Thymus (tissue), 11 donors: ENCODE data around the gene ABHD8. TPM values are rescaled to one million over a fixed set of nuclear protein-coding genes. Genes with fewer than 3 reads are reported as not detected.

Experiments used
- DNase-seq, 9 donors: peaks; one replicate each; pipeline ENCODE4 v3.0.0-alpha.2; 2013; ENCODE audit warnings: low spot score in 9 of 9, low read depth in 6 of 9, missing footprints in 1 of 9
- H3K27ac ChIP-seq, 2 donors: one replicate each; pipeline ENCODE4 v1.5.1; 2013; ENCODE audit warnings: control low read depth in 1 of 2, low read depth in 1 of 2, low read length in 1 of 2, mild to moderate bottlenecking in 1 of 2, moderate library complexity in 1 of 2
- H3K27me3 ChIP-seq, 2 donors: one replicate each; pipeline ENCODE4 v1.5.1; 2013; ENCODE audit warnings: low read length in 1 of 2; ENCODE audit not compliant: control insufficient read depth in 2 of 2, insufficient read depth in 1 of 2
- H3K36me3 ChIP-seq, 2 donors: one replicate each; pipeline ENCODE4 v1.5.1; 2013; ENCODE audit warnings: low read length in 1 of 2, mild to moderate bottlenecking in 1 of 2, moderate library complexity in 1 of 2; ENCODE audit not compliant: control insufficient read depth in 2 of 2, insufficient read depth in 2 of 2
- H3K4me1 ChIP-seq, 2 donors: one replicate each; pipeline ENCODE4 v1.5.1; 2013; ENCODE audit warnings: low read length in 2 of 2; ENCODE audit not compliant: control insufficient read depth in 2 of 2, insufficient read depth in 2 of 2
- H3K4me3 ChIP-seq, 2 donors: one replicate each; pipeline ENCODE4 v1.5.1; 2013; ENCODE audit warnings: low read length in 2 of 2, control low read depth in 1 of 2, mild to moderate bottlenecking in 1 of 2
- H3K9me3 ChIP-seq, 2 donors: one replicate each; pipeline ENCODE4 v1.5.1; 2013; ENCODE audit warnings: low read length in 1 of 2, mild to moderate bottlenecking in 1 of 2; ENCODE audit not compliant: control insufficient read depth in 2 of 2, insufficient read depth in 1 of 2
- WGBS: extraction: QIAGEN DNeasy Blood & Tissue Kit; methylation state at CpG from one replicate; pipeline ENCODE4 v1.1.7; 2013; 5-methylcytosine and 5-hydroxymethylcytosine counted together
- polyA plus RNA-seq: library from polyadenylated mRNA; stranded (reverse); fragments of 200-250 nt; gene quantifications from one replicate; pipeline ENCODE4 v1.2.3, GENCODE V29; 2013
- total RNA-seq: library from RNA; stranded (reverse); fragments of 120-200 nt; gene quantifications from one replicate; pipeline ENCODE4 v1.2.4, GENCODE V29; 2013
- donor health status: healthy.

The ABHD8 gene
- total and polyA plus RNA-seq, 2 donors = 9.7 to 10.3 TPM

DNA sequence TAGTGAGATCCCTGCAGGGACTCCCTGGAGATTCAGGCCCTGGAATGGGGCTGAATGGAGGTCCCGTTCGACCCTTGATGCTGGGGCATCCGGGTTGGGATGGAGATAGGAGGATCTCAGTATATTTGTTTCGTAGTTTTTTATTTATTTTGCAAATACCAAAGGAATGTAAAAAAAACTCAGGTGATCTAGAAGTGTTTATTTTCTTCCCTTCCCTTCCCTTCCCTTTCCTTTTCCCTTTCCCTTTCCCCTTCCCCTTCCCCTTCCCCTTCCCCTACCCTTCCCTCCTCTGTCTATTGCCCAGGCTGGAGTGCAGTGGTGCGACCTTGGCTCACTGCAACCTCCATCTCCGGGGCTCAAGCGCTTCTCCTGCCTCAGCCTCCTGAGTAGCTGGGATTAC, 38.6 kb upstream of the ABHD8 start:
- H3K36me3 ChIP-seq = peaks cover 4 to 21% of the 10 kb centered on the region in 2 donors
- over 99% methylated on average over 7 of the region's 7 CpGs for WGBS
- DNase-seq = no peak
- H3K27me3 ChIP-seq = no peaks in the 10 kb centered on the region
- no peak overlapping the region for H3K4me3 ChIP-seq
- H3K9me3 ChIP-seq = no peaks in the 10 kb centered on the region
- peaks cover 2 to 15% of the 10 kb centered on the region in 2 donors for H3K4me1 ChIP-seq
- H3K27ac ChIP-seq = no peak overlapping the region

DNA sequence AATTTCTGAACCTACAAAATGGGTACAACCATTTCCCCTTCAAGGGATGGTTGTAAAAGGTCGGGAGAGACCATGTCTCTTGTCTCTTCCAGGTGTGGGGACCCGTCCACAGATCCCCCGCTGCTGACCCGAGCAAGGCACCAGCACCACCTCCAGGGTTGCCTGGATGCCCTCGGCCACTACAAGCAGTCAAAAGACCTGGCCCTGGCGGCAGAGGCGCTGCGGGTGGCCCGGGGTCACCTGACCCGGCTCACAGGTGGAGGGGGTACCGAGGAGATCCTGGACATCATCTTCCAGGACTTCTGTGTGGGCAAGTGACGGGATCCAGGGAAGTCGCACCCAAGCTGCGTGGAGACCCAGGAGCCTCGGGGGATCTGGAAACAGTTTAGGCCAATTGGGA, 38.2 kb upstream of the ABHD8 start:
- H3K4me3 ChIP-seq = no peak overlapping the region
- WGBS = 97% methylated on average over 15 of the region's 15 CpGs
- no peak for DNase-seq

DNA sequence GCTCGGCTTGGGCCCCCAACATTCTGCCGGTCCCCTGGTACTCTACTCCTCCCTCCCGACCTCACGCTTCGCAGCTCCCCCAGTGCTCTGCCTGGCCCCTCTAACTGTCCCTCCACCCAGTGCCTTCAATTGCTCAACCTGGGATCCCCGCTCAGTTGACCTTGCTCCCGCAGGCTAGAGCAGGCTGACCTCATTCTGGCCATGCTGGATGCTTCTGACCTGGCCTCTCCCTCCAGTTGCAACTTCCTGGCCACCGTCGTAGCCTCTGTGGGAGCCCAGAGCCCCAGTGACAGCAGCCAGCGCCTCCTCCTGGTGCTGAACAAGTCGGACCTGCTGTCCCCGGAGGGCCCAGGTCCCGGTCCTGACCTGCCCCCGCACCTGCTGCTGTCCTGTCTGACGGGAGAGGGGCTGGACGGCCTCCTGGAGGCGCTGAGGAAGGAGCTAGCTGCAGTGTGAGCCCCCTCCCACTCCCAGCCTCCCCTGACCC, 37.7 kb upstream of the ABHD8 start:
- peaks cover 2 to 20% of the 10 kb centered on the region in 2 donors for H3K4me1 ChIP-seq
- H3K36me3 ChIP-seq = peaks cover 4 to 21% of the 10 kb centered on the region in 2 donors
- H3K27ac ChIP-seq = no peak overlapping the region
- no peaks in the 10 kb centered on the region for H3K9me3 ChIP-seq
- 95% methylated on average over 17 of the region's 17 CpGs for WGBS
- no peak for DNase-seq
- H3K27me3 ChIP-seq = no peaks in the 10 kb centered on the region
- no peak overlapping the region for H3K4me3 ChIP-seq

More for the DNA sequence above, 38.2 kb upstream of the ABHD8 start:
- peaks cover 2 to 18% of the 10 kb centered on the region in 2 donors for H3K4me1 ChIP-seq
- peaks cover 4 to 21% of the 10 kb centered on the region in 2 donors for H3K36me3 ChIP-seq
- no peak overlapping the region for H3K27ac ChIP-seq
- H3K9me3 ChIP-seq = no peaks in the 10 kb centered on the region
- H3K27me3 ChIP-seq = no peaks in the 10 kb centered on the region

DNA sequence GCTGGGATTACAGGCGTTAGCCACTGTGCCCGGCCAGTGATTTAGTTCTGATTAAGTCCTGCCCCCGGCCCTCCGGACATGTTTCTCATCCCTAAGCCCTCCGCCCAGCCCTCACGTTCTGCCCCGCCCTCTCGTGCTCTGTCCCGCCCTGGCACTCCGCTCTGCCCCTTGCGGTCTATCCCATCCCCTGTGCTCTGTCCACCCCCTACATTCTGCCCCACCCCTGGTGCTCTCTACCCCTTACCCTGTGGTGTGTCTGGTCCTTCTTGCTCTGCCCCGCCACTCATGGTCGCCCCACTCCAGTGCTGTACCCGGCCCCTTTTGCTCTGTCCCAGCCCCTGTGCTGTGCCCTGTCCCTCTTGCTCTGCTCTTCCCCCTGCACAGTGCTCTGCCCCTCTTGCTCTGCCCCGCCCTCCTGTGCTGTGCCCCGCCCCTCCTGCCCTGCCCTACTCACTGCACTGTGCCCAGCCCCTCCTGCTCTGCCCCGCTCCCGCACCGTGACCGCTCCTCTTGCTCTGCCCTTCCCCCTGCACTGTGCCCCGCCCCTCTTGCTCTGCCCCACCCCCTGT, 37.2 kb upstream of the ABHD8 start:
- peaks cover 4 to 21% of the 10 kb centered on the region in 2 donors for H3K36me3 ChIP-seq
- H3K9me3 ChIP-seq = peaks cover 0 to under 1% of the 10 kb centered on the region in 2 donors
- WGBS = 97% methylated on average over 21 of the region's 21 CpGs
- H3K4me3 ChIP-seq = no peak overlapping the region
- H3K27ac ChIP-seq = no peak overlapping the region
- no peaks in the 10 kb centered on the region for H3K27me3 ChIP-seq
- H3K4me1 ChIP-seq = peaks cover 2 to 25% of the 10 kb centered on the region in 2 donors
- no peak for DNase-seq

DNA sequence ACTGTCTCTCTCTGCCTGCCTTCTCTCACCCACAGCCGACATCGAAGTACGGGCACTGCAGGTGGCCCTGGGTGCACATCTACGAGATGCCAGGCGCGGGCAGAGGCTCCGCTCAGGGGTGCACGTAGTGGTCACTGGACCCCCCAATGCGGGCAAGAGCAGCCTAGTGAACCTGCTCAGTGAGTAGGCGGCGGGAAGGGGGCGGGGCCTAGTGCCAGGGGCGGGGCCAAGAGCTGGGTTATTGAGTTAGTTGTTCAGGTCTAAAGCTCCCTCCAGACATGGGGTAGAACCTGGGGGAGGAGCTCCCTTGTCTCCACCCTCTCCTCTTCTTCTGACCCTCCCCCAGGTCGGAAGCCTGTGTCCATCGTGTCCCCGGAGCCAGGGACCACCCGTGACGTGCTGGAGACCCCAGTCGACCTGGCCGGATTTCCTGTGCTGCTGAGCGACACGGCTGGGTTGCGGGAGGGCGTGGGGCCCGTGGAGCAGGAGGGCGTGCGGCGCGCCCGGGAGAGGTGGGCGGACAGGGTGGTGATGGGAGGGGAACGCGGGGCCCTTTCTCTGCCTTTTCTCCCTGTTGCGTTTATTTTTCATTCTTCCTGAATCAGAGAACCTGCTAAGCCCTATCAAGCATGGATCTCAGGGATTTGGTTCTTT, 36.0 kb upstream of the ABHD8 start:
- no peak overlapping the region for H3K27ac ChIP-seq
- no peaks in the 10 kb centered on the region for H3K27me3 ChIP-seq
- H3K4me1 ChIP-seq = peaks cover 2 to 31% of the 10 kb centered on the region in 2 donors
- no peak for DNase-seq
- H3K4me3 ChIP-seq = no peak overlapping the region
- 97% methylated on average over 34 of the region's 34 CpGs for WGBS
- H3K36me3 ChIP-seq = peaks cover 4 to 19% of the 10 kb centered on the region in 2 donors
- peaks cover 0 to 4% of the 10 kb centered on the region in 2 donors for H3K9me3 ChIP-seq

DNA sequence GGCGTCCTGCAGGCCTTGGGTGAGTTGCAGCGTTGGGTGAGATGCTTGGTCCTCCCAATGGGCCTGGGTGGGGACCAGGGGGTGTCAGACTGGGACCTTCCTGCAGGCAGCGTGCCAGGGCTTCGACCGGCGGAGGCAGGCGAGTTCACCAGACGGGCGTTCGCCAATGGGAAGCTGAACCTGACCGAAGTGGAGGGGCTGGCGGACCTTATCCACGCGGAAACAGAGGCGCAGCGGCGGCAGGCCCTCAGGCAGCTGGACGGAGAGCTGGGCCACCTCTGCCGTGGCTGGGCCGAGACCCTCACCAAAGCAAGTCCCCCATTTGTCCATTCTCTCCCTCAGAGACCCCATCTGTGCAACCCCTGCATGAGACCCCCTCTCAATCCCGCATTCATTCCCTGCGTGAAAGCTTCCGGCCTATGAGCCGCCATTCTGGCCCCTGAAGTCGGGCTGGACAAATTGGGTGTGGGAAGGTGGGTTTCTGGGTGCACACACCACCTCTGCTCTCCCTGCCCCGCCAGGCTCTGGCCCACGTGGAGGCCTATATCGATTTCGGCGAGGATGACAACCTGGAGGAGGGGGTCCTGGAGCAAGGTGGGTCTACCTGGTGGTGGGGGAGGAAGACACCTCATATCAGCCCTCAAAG, 35.3 kb upstream of the ABHD8 start:
- Histone ChIP-seq H3K4me1 (peaks cover 8 to 37% of the 10 kb centered on the region in 2 donors), H3K36me3 (peaks cover 4 to 16% of the 10 kb centered on the region in 2 donors), H3K9me3 (peaks cover 0 to 4% of the 10 kb centered on the region in 2 donors), H3K4me3 (peak overlapping the region; percentile 85), H3K27me3 (no peaks in the 10 kb centered on the region), H3K27ac (no peak overlapping the region)
- DNase-seq = no peak
- WGBS = 97% methylated on average over 30 of the region's 30 CpGs

DNA sequence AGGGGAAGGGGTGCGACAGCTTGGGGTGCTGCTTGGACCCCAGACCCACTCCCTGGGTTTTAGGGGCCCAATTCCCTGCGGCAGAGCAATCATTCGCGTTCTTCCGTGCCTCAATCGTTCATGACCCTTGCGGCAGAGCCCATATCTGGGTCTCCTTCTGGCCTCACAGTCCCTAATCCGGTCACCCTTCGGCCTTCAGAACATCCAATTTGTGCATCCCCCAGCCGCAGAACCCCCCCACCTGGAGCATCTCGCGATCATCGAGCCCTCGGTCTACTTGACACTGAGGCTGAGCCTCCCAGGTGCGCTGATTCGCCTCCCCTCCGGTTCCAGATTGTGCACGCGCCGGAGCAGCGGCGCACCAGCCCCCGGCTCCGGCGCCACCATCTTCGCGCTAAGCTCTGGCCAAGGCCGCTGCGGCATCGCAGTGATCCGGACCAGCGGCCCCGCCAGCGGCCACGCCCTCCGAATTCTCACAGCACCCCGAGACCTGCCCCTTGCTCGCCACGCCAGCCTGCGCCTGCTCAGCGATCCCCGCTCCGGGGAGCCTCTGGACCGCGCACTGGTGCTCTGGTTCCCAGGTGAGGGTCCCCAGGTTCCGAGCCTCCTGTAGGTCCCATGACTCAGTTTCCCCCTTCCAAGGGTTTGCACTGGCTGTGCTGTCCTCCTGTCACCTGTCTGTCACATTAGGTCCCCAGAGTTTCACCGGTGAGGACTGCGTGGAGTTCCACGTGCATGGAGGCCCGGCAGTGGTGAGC, 34.6 kb upstream of the ABHD8 start:
- peak overlapping the region; percentile 71 to 94 for H3K27ac ChIP-seq
- peaks cover 0 to 7% of the 10 kb centered on the region in 2 donors for H3K9me3 ChIP-seq
- WGBS = 8% methylated on average over 50 of the region's 50 CpGs
- peak overlapping the region; percentile 85 for H3K4me3 ChIP-seq
- peaks cover 5 to 16% of the 10 kb centered on the region in 2 donors for H3K36me3 ChIP-seq
- peaks cover 8 to 43% of the 10 kb centered on the region in 2 donors for H3K4me1 ChIP-seq
- H3K27me3 ChIP-seq = peaks cover 0 to under 1% of the 10 kb centered on the region in 2 donors
- peak in 2 of 9 donors; percentile 44 for DNase-seq

DNA sequence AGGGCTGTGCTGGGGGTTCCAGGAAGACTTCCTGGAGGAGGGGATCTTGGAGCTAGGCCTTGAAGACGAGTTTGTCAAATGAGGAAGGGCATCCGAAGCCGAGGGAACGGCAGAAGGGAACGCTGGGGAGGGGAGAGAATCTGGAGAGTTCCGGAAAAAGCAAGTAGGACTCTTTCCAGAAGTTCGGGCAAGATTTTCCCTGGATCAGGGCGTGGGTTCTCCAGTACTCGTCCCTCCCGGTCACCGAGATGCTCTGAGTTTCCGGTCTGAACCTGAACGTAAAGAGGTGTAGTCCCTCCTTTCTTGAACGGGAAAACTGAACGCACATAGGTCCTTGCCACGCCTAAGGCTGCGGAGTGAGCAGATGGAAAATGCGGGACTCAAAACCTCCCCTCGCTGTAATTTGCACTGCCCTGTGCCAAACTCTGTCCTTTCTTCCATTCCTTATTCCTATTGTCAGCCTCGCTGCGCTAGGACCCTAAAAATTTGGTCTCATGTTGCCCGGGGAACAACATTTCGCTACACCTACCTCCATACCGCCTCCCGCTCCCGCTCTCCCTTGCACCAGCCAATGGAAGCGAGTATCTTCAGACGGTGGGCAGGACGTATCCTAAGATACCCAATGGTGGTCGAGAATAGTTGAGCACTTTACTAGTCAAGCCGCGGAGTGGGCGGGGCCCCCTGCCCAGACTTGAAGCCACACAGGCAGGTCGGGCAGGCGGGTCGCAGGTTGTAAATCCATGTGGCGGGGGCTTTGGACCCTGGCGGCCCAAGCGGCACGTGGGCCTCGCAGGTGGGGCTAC, 33.8 kb upstream of the ABHD8 start, which contains the start of gene GTPBP3:
Gene GTPBP3 (plus strand): TSS at position 682 of the 803 bp plus-strand sequence. CDS start 59 bp downstream, at position 741.
- Histone ChIP-seq H3K9me3 (peaks cover 0 to 12% of the 10 kb centered on the region in 2 donors), H3K4me3 (peak within 1 kb of the TSS; percentile 85), H3K27me3 (peaks cover 0 to 2% of the 10 kb centered on the region in 2 donors), H3K36me3 (peaks cover 10 to 13% of the 10 kb centered on the region in 2 donors), H3K27ac (peak within 1 kb of the TSS; percentile 94 to 99), H3K4me1 (peaks cover 8 to 48% of the 10 kb centered on the region in 2 donors)
- peak; percentile 91 to 99 (median 97) for DNase-seq
- under 1% methylated on average over 41 of the region's 41 CpGs for WGBS
